22Rv1 (cell line): ENCODE results near the gene GOLGA6L1.

Source experiments
- ZFX ChIP-seq: fragments of 450-650 bp; IDR thresholded peaks from 2 replicates; pipeline ENCODE4 v1.6.1; 2017; ENCODE audit warnings: antibody characterized with exemption, borderline replicate concordance
- TF ChIP-seq, protein P1 (sequence below): fragments of 450-650 bp; IDR thresholded peaks from 2 replicates; pipeline ENCODE4 v1.5.1; 2017; ENCODE audit warnings: mild to moderate bottlenecking

DNA sequence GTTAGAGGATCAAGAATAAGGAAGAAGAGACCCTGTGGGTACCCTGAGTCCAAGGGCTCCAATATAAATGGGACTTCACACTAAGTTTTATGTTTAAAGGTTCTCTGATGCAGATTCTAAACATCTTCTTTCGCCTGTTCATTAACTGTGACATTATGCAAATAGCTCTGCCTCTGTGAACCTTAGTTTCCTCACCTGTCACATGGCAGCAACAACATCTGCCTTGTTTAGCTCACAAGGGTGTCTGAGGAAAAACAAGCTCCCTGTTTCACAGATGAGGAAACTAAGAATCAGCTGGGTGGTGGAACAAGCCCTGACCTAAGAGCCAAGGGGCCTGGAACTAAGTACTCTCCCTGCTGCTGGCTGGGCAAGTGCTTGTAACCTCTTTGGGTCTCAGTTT is 40.8 kb downstream of the GOLGA6L1 start:
- TF ChIP-seq, protein P1, sequence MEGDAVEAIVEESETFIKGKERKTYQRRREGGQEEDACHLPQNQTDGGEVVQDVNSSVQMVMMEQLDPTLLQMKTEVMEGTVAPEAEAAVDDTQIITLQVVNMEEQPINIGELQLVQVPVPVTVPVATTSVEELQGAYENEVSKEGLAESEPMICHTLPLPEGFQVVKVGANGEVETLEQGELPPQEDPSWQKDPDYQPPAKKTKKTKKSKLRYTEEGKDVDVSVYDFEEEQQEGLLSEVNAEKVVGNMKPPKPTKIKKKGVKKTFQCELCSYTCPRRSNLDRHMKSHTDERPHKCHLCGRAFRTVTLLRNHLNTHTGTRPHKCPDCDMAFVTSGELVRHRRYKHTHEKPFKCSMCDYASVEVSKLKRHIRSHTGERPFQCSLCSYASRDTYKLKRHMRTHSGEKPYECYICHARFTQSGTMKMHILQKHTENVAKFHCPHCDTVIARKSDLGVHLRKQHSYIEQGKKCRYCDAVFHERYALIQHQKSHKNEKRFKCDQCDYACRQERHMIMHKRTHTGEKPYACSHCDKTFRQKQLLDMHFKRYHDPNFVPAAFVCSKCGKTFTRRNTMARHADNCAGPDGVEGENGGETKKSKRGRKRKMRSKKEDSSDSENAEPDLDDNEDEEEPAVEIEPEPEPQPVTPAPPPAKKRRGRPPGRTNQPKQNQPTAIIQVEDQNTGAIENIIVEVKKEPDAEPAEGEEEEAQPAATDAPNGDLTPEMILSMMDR = no peak
- TF ChIP-seq ZFX = no peak
